ENCODE data around the gene CYBC1.

Gene CYBC1

DNA sequence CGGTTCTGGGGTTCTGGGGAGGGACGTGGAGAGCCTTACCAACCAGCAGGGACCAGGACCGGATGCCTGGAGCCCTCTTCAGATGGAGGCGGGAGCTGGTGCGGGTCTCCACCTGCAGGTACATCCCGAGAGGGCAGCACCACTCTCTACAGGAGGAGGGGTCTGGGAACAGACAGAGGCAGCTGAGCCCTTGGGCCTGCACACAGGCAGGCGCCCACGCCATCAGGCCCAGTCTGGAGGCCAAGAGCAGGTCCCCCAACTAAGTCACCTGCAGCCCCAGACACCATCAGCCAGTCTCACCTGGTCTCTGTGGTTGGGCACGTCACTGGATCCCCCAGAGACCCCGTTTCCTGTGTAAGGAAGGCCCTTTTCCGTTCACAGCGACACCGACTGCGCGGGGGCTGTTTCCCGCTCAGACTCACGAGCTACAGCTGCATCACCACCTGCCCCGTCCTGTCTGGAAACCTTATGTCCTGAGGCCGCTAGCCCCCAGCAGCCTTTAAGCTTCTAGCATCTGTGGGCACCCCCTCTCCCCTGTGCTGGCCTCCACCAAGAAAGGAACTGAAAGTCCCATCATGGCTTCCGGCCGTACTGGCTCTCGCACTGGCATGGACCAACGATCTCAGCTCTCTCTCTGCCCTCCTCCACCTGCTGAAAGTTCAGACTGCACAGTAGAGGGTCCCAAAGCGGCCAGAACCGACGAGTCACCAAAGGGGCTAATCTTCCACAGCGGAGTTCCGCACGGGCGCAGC lies 1.2 kb downstream of the CYBC1 start:
- peak overlapping the region; percentile 84 to 86 for H3K4me3 ChIP-seq (replicated peaks in 1 of 2; ENCODE audit: low read depth in 2 of 2, low read length in 2 of 2)
- no peak for DNase-seq (ENCODE audit: low read depth in 2 of 2)
- TF ChIP-seq, protein P1, sequence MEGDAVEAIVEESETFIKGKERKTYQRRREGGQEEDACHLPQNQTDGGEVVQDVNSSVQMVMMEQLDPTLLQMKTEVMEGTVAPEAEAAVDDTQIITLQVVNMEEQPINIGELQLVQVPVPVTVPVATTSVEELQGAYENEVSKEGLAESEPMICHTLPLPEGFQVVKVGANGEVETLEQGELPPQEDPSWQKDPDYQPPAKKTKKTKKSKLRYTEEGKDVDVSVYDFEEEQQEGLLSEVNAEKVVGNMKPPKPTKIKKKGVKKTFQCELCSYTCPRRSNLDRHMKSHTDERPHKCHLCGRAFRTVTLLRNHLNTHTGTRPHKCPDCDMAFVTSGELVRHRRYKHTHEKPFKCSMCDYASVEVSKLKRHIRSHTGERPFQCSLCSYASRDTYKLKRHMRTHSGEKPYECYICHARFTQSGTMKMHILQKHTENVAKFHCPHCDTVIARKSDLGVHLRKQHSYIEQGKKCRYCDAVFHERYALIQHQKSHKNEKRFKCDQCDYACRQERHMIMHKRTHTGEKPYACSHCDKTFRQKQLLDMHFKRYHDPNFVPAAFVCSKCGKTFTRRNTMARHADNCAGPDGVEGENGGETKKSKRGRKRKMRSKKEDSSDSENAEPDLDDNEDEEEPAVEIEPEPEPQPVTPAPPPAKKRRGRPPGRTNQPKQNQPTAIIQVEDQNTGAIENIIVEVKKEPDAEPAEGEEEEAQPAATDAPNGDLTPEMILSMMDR (IDR thresholded peaks at IDR 0.05; ENCODE audit: low read depth, low read length), result no peak

DNA sequence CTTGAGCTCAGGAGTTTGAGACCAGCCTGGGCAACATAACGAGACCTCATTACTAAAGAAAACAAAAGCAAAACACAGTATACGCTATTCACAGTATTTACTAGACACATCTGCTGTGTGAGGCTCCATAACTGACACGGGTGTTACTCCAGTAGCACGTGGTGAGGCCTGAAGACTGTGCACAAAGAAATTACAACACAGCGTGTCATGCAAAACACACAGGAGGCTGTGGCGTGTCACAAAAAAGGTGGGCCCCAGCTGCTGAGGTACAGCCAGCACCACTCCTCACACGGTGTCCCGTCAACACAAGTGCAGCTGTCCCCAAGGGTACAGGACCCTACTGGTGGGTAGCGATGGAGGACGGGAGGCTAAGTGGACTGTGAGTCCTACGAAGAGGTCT lies 2.7 kb downstream of the CYBC1 start:
- no peak for DNase-seq (ENCODE audit: low read depth in 2 of 2)
- no peak overlapping the region for H3K4me3 ChIP-seq (replicated peaks in 1 of 2; ENCODE audit: low read depth in 2 of 2, low read length in 2 of 2)
- TF ChIP-seq, protein P1 (IDR thresholded peaks at IDR 0.05; ENCODE audit: low read depth, low read length), result no peak

DNA sequence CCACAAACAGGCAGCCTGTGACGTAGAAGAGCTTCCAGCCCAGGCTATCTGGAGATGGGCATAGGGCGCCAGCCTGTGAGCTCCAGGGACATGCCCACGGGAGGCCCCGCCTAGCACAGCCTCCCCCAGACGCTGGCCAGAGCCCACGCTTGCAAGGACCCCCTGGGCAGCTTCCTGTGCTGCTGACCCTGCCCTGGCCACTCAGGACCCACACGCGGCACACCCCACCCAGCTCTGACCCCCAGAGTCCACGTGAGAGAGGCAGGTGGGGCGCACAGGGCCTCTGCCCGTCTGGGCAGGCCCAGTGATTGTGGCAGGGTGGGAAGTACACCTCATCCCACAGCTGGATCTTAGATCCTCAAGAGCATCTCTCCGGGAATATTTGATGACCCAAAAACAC lies 3.9 kb downstream of the CYBC1 start:
- TF ChIP-seq, protein P1 (IDR thresholded peaks at IDR 0.05; ENCODE audit: low read depth, low read length), result no peak
- H3K4me3 ChIP-seq (replicated peaks in 1 of 2; ENCODE audit: low read depth in 2 of 2, low read length in 2 of 2), result no peak overlapping the region
- DNase-seq (ENCODE audit: low read depth in 2 of 2), result no peak

DNA sequence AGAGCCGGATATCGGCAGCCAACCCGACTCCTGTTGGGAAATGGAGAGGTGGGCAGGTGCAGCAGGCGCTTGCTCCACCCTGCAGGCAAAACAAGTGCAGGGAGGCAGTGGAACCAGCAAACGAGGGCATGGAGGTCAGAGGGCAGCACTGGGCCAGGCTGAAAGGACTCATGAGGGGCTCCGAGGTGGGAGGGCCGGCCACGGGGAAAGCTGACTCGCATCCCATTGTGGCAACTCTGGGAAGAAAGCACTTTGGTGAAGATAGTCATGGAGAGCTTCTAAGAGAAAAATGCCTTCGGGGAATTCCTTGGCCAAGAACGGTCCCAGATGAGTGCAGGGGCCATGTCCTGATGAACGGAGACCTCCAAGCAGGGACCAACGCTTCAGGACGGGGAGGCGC lies 4.4 kb downstream of the CYBC1 start:
- no peak for DNase-seq (ENCODE audit: low read depth in 2 of 2)
- H3K4me3 ChIP-seq (replicated peaks in 1 of 2; ENCODE audit: low read depth in 2 of 2, low read length in 2 of 2), result no peak overlapping the region
- TF ChIP-seq, protein P1 (IDR thresholded peaks at IDR 0.05; ENCODE audit: low read depth, low read length), result no peak

DNA sequence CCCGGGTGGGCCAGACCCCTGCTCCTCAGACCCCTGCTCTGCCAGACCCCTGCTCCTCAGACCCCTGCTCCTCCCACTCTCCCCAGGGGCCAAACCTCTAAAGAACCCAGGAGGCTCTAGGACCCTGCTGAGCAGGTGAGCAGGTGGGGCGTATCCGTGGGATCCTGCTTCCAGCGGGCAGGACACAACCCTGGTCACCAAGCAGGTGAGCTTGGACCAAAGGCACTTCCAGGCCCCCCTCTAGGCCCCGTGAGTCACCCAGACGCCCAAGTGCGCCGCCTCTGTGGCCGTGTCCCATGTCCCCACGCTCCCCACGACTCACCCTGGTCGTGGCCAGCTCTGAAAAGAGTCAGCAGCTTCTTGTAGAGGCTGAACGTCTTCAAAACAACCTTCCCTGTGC lies 5.0 kb downstream of the CYBC1 start:
- TF ChIP-seq, protein P1 (IDR thresholded peaks at IDR 0.05; ENCODE audit: low read depth, low read length), result no peak
- H3K4me3 ChIP-seq (replicated peaks in 1 of 2; ENCODE audit: low read depth in 2 of 2, low read length in 2 of 2), result no peak overlapping the region
- no peak for DNase-seq (ENCODE audit: low read depth in 2 of 2)

DNA sequence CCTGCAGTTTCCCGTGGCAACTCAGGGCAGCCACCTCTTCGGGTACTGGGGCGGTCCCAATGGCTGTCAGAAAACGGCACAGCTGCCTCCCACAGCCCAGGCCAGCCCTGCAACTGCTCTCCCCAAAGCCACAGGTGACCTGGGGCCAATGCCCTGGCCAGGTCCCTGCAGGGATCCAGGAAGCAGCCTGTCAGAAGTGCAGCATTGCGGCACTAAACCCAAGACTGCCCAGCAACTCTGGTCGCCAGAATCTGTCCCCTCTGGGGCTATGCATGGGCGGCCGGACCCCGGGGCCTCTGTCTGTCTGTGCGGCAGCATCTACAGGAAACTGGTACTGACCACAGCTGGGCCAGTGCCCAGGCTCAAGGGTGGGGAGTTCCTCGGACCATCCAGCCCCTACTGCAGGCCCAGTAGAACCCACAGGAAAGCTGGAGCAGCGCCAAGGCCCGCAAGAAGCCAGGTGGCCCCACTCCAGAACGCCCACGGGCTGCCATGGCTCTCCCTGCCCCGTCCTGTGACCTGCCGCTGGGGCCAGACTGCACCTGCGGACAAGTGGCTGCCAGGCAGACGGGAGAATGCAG lies 5.5 kb downstream of the CYBC1 start:
- H3K4me3 ChIP-seq (replicated peaks in 1 of 2; ENCODE audit: low read depth in 2 of 2, low read length in 2 of 2), result no peak overlapping the region
- TF ChIP-seq, protein P1 (IDR thresholded peaks at IDR 0.05; ENCODE audit: low read depth, low read length), result no peak
- peak in 1 of 2 donors; percentile 61 for DNase-seq (ENCODE audit: low read depth in 2 of 2)
